T-helper 1 cell treated with Interleukin-12 subunit alpha and Interleukin-12 subunit beta and Interleukin-4 antibody, amounts not matched to agents 30 μg/mL and 1 μg/mL, for 36 hours (primary cell): ENCODE results near the gene KLRF2.

Experiments used
- H3K27ac Mint-ChIP-seq: one replicate; pipeline ENCODE4 v1.8.0; 2021; ENCODE audit warnings: mild to moderate bottlenecking, mixed read lengths
- H3K27me3 Mint-ChIP-seq: one replicate; pipeline ENCODE4 v1.8.0; 2021; ENCODE audit warnings: low read depth, mixed read lengths
- H3K36me3 Mint-ChIP-seq: one replicate; pipeline ENCODE4 v1.8.0; 2021; ENCODE audit warnings: low read depth, mixed read lengths
- H3K4me1 Mint-ChIP-seq: one replicate; pipeline ENCODE4 v1.8.0; 2021; ENCODE audit warnings: low read depth, mixed read lengths
- H3K4me3 Mint-ChIP-seq: one replicate; pipeline ENCODE4 v1.8.0; 2021; ENCODE audit warnings: mild to moderate bottlenecking, moderate library complexity, mixed read lengths
- H3K9me3 Mint-ChIP-seq: one replicate; pipeline ENCODE4 v1.8.0; 2021; ENCODE audit warnings: mixed read lengths

KLRF2 gene

DNA sequence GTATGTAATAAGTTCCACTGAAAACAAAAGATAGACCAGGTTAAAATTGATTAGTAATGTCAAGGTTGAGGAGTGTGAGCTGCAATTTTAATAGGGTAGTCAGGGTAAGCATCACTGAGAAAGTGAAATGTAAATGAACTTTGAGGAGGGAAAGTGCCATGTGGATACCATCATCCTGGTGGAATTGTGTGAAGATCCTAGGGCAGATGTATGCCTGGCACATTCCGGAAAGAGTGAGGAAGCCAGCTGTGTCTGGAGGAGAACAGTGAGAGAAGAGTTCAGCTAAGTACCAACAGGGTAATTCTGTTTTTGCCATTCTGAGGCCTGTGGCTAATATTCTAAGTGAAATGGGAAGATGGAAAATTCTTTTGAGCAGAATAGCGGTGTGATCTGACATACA is 53.7 kb downstream of the KLRF2 start:
- H3K9me3 Mint-ChIP-seq, result no peaks in the 10 kb centered on the region
- peaks cover 24% of the 10 kb centered on the region for H3K27me3 Mint-ChIP-seq
- H3K27ac Mint-ChIP-seq, result no peak overlapping the region
- H3K4me3 Mint-ChIP-seq, result no peak overlapping the region
- H3K4me1 Mint-ChIP-seq, result no peaks in the 10 kb centered on the region
- H3K36me3 Mint-ChIP-seq, result no peaks in the 10 kb centered on the region

DNA sequence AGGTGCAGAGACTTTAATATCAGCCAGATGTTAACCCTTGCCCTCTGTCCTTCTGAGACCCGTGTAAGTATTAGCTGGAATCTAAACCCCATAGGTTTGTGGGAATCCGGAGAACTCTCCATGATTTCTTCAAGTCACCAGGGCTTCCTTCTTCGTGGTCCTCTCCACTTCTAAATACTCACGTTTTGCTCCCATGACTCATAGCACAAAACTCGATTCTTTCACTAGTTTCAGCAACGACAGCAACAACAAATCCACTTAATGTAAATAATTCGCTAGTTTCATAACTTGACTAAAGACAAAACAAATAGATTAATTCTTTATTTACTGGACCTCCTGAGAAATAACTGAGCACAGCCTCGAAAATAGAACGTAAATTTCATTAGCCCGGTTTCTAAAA is 55.3 kb downstream of the KLRF2 start:
- no peaks in the 10 kb centered on the region for H3K36me3 Mint-ChIP-seq
- peaks cover 6% of the 10 kb centered on the region for H3K4me1 Mint-ChIP-seq
- H3K27ac Mint-ChIP-seq, result no peak overlapping the region
- H3K9me3 Mint-ChIP-seq, result no peaks in the 10 kb centered on the region
- H3K4me3 Mint-ChIP-seq, result no peak overlapping the region
- H3K27me3 Mint-ChIP-seq, result peaks cover 16% of the 10 kb centered on the region

DNA sequence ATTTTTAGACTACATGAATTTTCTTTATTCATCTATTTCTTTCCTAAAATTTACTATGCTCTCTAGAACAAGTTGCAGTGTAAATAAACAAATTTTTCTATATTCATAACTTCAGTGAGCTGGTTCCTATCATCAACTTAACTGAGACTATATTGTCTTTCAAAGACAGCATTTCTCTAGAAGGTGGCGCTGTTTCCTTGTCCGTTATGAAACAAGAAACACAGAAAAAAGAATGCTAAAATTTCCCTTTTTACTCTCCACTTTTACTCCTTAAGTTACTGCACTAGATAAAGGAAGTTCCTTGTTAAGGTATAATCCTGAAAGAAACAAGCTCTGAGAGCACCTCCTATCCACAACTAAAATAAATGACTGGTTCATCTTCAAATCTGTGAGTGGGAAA is 59.1 kb downstream of the KLRF2 start:
- Mint-ChIP-seq H3K27ac (no peak overlapping the region), H3K4me3 (no peak overlapping the region), H3K27me3 (peaks cover 17% of the 10 kb centered on the region), H3K9me3 (no peaks in the 10 kb centered on the region), H3K4me1 (peaks cover 18% of the 10 kb centered on the region), H3K36me3 (no peaks in the 10 kb centered on the region)

DNA sequence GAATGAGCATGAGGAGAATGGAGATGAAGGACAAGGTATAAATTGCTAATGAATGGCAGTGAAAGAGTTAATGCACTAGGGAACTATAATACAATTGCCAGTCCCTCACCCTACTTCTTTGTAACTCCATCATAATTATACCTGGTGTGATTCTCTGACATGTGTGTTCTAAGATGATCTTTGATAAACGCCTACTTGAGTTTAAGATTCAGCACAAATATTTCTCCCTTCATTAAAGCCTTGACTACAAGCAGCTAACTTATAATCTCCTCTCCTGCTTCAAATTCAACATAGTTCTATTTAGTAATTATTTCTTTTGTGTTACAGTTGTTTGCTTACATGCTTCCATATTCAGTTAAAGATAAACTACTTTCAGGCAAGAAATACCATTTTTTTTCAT is 60.5 kb downstream of the KLRF2 start:
- H3K4me1 Mint-ChIP-seq, result peaks cover 21% of the 10 kb centered on the region
- H3K4me3 Mint-ChIP-seq, result no peak overlapping the region
- no peaks in the 10 kb centered on the region for H3K9me3 Mint-ChIP-seq
- peaks cover 17% of the 10 kb centered on the region for H3K27me3 Mint-ChIP-seq
- peaks cover 3% of the 10 kb centered on the region for H3K36me3 Mint-ChIP-seq
- no peak overlapping the region for H3K27ac Mint-ChIP-seq

DNA sequence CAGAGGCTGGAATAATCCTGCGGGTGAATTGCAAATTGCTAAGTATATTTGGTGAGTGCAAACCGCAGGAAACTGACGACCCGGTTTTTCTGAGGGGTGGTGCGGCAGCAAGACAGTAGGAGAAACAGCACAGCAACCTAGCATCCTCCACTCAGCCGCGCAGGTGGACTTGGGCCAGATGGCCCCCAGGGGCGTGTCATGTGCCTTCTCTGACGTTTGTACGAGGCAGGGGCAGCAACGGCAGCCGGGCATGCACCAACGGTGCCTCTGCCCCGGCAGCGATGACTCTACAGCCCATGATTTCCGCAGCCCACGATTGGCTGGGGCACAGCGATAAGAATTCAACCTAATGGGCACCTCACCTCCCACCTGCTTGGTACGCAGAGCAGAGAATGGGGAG is 62.0 kb downstream of the KLRF2 start:
- Mint-ChIP-seq H3K4me3 (peak overlapping the region; percentile 84), H3K27ac (peak overlapping the region; percentile 62), H3K4me1 (peaks cover 32% of the 10 kb centered on the region), H3K27me3 (peaks cover 17% of the 10 kb centered on the region), H3K36me3 (peaks cover 3% of the 10 kb centered on the region), H3K9me3 (no peaks in the 10 kb centered on the region)

DNA sequence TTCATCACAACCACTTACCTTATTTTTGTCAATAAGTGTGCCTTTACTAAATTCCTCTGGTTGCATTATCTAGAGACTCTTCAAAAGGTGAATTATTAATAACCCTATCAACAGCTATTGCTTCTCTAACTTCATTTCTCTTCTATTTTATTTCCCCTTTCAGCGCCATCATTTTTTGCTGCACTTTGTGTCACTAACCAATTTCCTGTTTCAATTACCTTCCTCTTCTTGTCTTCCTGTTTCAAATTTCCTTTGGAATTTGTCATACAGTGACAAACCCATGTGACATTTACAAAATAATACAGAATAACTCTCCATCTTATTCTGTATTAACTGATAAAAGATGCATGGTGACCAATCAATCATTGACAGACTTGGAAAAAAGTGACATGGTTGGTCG is 63.1 kb downstream of the KLRF2 start:
- Mint-ChIP-seq H3K9me3 (no peaks in the 10 kb centered on the region), H3K4me3 (peak overlapping the region; percentile 7), H3K27me3 (peaks cover 17% of the 10 kb centered on the region), H3K4me1 (peaks cover 43% of the 10 kb centered on the region), H3K27ac (no peak overlapping the region), H3K36me3 (peaks cover 5% of the 10 kb centered on the region)
